22Rv1 (cell line): ENCODE data around the gene MTFR1L.

Source experiments
- ZFX ChIP-seq: fragments of 450-650 bp; IDR thresholded peaks from 2 replicates; pipeline ENCODE4 v1.6.1; 2017; ENCODE audit warnings: antibody characterized with exemption, borderline replicate concordance
- TF ChIP-seq, protein P1 (sequence below): fragments of 450-650 bp; IDR thresholded peaks from 2 replicates; pipeline ENCODE4 v1.5.1; 2017; ENCODE audit warnings: mild to moderate bottlenecking

GRCh38 chr1:25837262-25837875 lies 17.6 kb downstream of the MTFR1L start:
- TF ChIP-seq, protein P1, sequence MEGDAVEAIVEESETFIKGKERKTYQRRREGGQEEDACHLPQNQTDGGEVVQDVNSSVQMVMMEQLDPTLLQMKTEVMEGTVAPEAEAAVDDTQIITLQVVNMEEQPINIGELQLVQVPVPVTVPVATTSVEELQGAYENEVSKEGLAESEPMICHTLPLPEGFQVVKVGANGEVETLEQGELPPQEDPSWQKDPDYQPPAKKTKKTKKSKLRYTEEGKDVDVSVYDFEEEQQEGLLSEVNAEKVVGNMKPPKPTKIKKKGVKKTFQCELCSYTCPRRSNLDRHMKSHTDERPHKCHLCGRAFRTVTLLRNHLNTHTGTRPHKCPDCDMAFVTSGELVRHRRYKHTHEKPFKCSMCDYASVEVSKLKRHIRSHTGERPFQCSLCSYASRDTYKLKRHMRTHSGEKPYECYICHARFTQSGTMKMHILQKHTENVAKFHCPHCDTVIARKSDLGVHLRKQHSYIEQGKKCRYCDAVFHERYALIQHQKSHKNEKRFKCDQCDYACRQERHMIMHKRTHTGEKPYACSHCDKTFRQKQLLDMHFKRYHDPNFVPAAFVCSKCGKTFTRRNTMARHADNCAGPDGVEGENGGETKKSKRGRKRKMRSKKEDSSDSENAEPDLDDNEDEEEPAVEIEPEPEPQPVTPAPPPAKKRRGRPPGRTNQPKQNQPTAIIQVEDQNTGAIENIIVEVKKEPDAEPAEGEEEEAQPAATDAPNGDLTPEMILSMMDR: peak; percentile 76
- no peak for TF ChIP-seq ZFX
